Activated T-cell treated with anti-CD3 and anti-CD28 coated beads, Interleukin-2, amount 50 U/mL, for 24 hours (primary cell): ENCODE results near the gene VEPH1.

Source experiments
- DNase-seq: peaks from one replicate; pipeline ENCODE4 v3.0.0-alpha.2; 2020
- H3K27ac Mint-ChIP-seq: 2 replicates; pipeline ENCODE4 v1.8.0; 2020; ENCODE audit warnings: mild to moderate bottlenecking, mixed read lengths
- H3K27me3 Mint-ChIP-seq: 2 replicates; pipeline ENCODE4 v1.8.0; 2020; ENCODE audit warnings: mixed read lengths
- H3K36me3 Mint-ChIP-seq: 2 replicates; pipeline ENCODE4 v1.8.0; 2020; ENCODE audit warnings: low read depth, mixed read lengths
- H3K4me1 Mint-ChIP-seq: 2 replicates; pipeline ENCODE4 v1.8.0; 2020; ENCODE audit warnings: low read depth, mixed read lengths
- H3K4me3 Mint-ChIP-seq: 2 replicates; pipeline ENCODE4 v1.8.0; 2020; ENCODE audit warnings: mild to moderate bottlenecking, moderate library complexity, mixed read lengths
- H3K9me3 Mint-ChIP-seq: 2 replicates; pipeline ENCODE4 v1.8.0; 2020; ENCODE audit warnings: mixed read lengths

Gene VEPH1

DNA sequence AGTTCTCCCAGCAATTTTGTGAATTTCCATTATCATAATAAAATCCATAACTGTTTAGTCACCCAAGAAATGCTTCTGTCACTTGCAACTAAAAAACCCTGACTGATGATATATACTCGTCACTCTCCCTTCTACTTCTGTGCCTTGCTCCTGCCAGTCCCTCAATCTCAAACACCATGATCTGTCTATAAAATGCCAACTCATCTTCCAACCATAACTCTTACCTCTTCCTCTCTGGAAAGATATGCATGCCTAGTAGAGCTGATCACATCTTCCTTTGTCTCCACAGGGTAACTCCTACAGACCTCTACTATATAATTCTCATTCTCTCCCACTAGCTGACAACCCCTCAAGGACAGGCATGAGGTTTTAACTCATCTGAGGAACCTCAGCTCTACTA is 5.2 kb upstream of the VEPH1 start:
- no peaks in the 10 kb centered on the region for H3K36me3 Mint-ChIP-seq
- H3K27me3 Mint-ChIP-seq, result peaks cover 10% of the 10 kb centered on the region
- H3K4me1 Mint-ChIP-seq, result no peaks in the 10 kb centered on the region
- H3K27ac Mint-ChIP-seq, result no peak overlapping the region
- no peak overlapping the region for H3K4me3 Mint-ChIP-seq
- DNase-seq, result no peak
- peaks cover 3% of the 10 kb centered on the region for H3K9me3 Mint-ChIP-seq

DNA sequence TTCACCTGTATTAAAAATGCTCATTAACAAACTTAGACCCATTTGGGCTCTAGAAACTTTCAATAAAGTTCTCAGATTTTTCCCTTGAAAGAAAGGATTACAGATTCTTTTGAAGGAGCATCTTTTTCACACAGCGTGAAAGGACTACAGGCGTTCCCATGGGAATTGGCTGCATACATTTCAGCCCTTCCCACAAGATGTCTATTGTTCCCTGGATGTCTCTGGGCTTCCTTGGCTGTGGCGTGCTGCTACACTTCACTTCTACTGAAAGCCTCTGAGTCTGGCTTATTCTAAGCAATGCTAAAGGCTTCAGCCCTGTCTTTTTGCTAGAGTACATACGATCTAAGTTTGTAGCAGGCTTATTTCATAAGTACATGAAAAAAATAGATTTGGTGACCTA is 1.4 kb downstream of the VEPH1 start:
- H3K4me1 Mint-ChIP-seq, result peaks cover 11% of the 10 kb centered on the region
- no peak for DNase-seq
- H3K4me3 Mint-ChIP-seq, result no peak overlapping the region
- no peaks in the 10 kb centered on the region for H3K36me3 Mint-ChIP-seq
- peaks cover 50% of the 10 kb centered on the region for H3K27me3 Mint-ChIP-seq
- H3K9me3 Mint-ChIP-seq, result peaks cover 3% of the 10 kb centered on the region
- H3K27ac Mint-ChIP-seq, result no peak overlapping the region

DNA sequence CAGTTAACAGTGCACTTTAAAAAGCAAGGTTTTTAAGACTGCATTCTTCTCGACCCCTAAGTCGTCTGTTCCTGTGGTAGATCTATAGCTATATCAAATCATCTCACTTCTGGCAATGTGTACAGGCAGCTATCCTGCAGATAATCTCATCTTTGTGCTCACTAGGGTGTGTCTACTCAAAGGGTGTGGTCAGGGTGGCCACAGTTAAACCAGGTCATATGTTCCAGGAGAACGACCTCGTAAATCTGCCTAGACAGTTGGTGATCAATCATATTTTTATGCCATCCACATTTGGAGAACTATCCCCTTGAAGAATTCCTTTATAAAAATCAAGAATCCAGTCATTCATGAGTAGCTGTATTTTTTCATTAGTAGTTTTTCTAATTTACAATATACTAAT is 3.0 kb downstream of the VEPH1 start:
- peaks cover 11% of the 10 kb centered on the region for H3K4me1 Mint-ChIP-seq
- H3K27ac Mint-ChIP-seq, result no peak overlapping the region
- no peaks in the 10 kb centered on the region for H3K36me3 Mint-ChIP-seq
- H3K27me3 Mint-ChIP-seq, result peaks cover 47% of the 10 kb centered on the region
- DNase-seq, result no peak
- no peak overlapping the region for H3K4me3 Mint-ChIP-seq
- H3K9me3 Mint-ChIP-seq, result no peaks in the 10 kb centered on the region

DNA sequence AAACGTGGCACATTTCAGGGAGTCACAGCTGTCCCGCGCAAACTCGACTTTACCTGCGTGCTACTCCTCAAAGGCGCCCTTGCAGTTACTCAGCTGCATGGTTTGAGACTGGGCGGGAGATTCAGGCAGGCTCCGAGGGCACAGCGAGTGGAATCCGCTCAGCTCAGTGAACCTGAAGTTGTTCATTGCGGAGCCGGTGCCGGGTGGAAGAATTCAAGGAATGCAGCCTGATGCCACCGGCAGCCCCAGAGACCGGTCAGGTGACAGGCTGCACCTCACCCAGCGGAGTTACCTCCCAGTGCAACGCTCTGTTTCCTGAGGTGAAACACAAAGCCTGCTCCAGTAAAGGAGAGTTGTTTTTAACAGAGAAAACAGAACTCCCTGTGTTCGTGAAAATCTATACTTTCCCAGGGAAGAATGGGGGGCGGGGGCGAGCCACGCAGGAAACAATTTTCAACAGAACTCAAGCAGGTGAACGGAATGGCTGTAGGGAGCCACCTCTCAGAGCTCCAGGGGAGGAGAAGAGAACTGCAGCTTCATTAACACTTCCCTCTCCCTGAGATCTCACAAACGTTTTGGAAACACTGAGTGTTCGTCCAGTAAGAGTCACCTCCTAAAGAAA is 3.8 kb downstream of the VEPH1 start:
- Mint-ChIP-seq H3K27me3 (peaks cover 49% of the 10 kb centered on the region), H3K36me3 (no peaks in the 10 kb centered on the region), H3K4me3 (no peak overlapping the region), H3K9me3 (no peaks in the 10 kb centered on the region), H3K4me1 (peaks cover 11% of the 10 kb centered on the region), H3K27ac (no peak overlapping the region)
- no peak for DNase-seq

DNA sequence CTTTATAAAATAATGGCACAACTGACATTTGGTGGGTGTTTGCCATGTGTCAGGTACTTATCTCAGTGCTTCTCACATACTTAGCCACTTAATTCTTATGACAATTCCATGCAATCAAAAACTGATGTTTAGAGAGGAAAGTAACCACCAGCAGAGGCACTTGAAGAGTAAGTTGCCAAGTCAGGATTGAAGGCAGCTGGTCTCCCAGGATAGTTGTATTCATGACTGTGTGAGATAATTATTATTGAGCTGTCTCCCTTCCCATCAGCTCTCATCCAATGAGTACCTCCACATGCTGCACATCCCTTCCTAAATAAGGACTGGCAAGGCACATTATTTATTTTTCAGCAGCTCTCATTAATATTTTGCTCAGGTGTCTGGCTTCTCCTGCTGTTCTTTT is 4.8 kb downstream of the VEPH1 start:
- Mint-ChIP-seq H3K4me1 (peaks cover 11% of the 10 kb centered on the region), H3K27ac (no peak overlapping the region), H3K9me3 (no peaks in the 10 kb centered on the region), H3K36me3 (no peaks in the 10 kb centered on the region), H3K4me3 (no peak overlapping the region), H3K27me3 (peaks cover 54% of the 10 kb centered on the region)
- DNase-seq, result no peak

DNA sequence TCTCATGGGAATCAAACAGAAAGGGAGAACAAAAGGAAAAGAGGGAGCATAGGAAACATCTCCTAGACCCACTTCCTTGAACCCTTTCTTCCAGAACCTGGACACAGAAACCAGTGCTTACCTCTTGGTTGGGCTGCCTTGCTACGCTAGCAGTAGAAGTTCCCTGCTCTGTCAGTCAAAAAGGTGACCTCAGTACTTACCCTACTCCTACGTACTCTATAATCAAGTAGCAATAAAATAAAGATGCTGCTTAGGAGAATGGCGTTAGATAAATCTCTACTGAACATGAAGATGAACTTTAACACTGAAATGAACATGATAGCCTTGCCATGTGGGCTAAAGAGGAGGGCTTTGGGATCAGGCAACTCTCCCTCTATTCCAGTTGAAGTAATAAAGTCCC is 7.4 kb downstream of the VEPH1 start:
- Mint-ChIP-seq H3K4me3 (no peak overlapping the region), H3K36me3 (no peaks in the 10 kb centered on the region), H3K27ac (no peak overlapping the region), H3K4me1 (peaks cover 11% of the 10 kb centered on the region), H3K9me3 (no peaks in the 10 kb centered on the region), H3K27me3 (peaks cover 45% of the 10 kb centered on the region)
- no peak for DNase-seq

DNA sequence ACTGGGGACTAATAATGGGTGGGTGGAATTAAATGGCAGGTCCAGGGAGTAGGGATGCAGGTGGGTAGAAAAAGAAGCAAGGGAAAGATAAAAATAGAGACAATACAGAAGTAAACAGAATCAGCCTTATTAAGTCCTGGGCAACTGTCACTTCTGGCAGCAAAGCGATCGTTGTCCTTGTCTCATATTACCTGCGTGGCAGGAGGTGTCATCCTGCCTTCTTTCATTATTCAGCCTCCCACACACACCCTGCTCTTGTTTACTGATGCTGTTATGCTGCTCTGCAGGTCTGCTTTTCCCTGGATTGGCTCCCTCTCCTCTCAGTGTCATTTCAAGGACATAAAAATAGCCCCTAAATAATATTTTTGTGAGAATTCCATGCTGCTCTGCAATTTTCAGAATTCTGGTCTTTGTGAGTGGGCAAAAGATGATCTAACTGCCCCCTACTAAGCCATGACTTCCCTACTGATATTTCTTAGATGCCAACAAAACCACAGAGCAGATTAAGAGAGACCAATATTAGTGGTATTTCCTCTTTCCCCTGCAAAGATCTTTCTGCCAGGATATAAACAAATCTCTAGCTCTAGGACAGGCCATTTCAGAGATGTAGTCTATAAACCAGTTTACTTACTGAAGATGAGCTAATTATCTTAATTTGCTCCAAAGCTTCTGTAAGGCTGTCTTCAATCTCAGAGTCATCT is 8.5 kb downstream of the VEPH1 start:
- Mint-ChIP-seq H3K9me3 (no peaks in the 10 kb centered on the region), H3K4me3 (no peak overlapping the region), H3K27me3 (peaks cover 38% of the 10 kb centered on the region), H3K4me1 (peaks cover 6% of the 10 kb centered on the region), H3K27ac (no peak overlapping the region), H3K36me3 (no peaks in the 10 kb centered on the region)
- no peak for DNase-seq

DNA sequence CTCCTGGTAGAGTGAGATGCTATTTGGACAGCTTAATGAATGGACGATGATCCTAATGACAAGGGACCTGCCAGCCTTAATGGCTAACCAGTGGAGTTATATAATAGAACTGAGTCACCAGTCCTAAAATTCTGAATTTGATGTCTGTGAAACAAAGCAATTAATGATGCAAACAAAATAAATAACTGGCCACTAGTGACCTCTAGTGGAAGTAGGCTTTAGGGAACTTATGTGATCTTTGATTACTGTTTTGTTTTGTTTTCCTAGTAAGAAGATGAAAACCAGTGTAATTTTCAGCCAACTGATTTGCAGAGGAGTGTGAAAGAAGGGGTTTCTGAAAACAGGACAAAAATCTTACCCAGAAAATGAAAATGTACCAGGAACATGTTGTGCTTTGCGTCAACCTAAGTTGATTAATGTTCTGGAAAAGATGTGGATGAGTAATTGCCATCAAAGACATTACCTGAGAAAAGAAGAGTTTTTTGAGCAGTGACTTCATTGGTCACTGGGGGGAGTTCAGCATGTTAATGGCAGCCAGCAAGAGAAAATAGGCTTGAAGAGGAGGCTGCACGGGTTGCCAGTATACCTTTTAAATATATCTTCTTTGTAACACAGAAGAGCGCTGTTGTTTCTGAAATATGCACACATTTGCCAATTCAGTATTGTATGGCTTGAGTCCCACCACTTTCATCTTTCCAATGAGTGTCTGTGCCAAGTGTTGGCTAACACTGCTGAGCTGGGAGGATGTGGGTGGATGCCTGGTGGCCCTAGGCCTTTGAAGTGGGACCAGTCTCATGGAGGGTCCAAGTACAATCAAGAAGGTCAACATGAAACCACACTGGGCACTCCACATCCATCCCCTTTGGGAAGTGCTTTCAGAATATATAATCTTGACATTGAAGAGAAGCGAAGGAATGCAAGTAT is 9.3 kb downstream of the VEPH1 start:
- Mint-ChIP-seq H3K4me3 (no peak overlapping the region), H3K36me3 (no peaks in the 10 kb centered on the region), H3K27ac (no peak overlapping the region), H3K4me1 (peaks cover 2% of the 10 kb centered on the region), H3K9me3 (no peaks in the 10 kb centered on the region), H3K27me3 (peaks cover 35% of the 10 kb centered on the region)
- no peak for DNase-seq

DNA sequence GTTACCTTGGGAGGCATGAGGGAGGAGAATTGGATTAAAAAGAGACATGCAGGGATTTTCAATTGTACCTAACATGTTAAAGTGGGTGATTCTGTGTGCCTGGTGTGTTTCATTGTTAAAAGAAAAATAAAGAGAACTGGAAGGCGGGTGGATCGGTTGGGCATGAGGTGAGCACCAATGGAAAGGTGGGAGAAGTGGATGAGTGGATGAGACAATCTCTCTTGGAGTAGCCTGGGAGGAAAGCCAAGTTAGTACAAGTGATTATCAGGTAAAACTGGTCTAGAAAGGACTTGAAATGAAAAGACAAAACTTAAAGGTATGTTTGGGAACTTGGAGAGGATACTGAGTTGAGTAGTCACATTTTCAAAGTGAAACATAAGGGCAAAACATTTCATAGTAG is 12.1 kb downstream of the VEPH1 start:
- Mint-ChIP-seq H3K4me3 (no peak overlapping the region), H3K27ac (no peak overlapping the region), H3K27me3 (peaks cover 16% of the 10 kb centered on the region), H3K9me3 (no peaks in the 10 kb centered on the region), H3K36me3 (no peaks in the 10 kb centered on the region), H3K4me1 (no peaks in the 10 kb centered on the region)
- no peak for DNase-seq

DNA sequence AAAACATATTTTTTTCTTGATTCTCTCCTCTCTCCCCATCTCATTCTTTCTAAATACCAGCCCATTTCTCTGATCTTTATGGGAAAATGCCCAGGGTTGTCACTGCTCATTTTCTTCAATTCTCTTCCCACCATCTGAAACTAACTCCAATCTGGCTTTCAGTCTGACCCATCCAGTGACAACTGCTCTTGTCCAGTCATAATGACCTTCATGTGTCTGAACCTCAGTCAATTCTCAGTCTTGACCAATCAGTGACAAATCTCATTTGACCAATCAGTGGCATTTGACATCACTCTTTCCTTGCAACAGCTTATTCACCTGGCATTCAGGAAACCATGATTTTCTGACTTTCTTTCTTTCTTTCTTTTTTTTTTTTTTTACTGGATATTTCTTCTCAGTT is 15.1 kb downstream of the VEPH1 start:
- no peaks in the 10 kb centered on the region for H3K4me1 Mint-ChIP-seq
- DNase-seq, result no peak
- no peaks in the 10 kb centered on the region for H3K9me3 Mint-ChIP-seq
- no peak overlapping the region for H3K27ac Mint-ChIP-seq
- peaks cover 8% of the 10 kb centered on the region for H3K27me3 Mint-ChIP-seq
- H3K36me3 Mint-ChIP-seq, result no peaks in the 10 kb centered on the region
- no peak overlapping the region for H3K4me3 Mint-ChIP-seq

DNA sequence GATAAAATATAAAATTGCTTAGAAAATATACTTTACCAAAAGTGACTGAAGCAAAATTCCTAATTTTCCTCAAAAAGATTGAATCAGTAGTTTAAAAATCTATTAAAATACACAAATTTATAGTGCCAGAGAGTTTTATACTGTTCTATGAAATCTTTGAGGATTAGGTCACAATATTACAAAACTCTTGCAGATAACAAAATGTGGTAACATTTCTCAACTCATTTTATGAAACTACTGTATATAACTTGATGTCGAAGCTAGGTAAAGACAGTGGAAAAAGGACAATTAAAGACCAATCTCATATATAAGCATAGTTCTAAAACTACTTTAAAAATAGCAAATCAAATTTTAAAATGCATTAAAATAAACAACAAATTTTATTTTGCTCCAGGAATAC is 15.9 kb downstream of the VEPH1 start:
- Mint-ChIP-seq H3K36me3 (no peaks in the 10 kb centered on the region), H3K9me3 (peaks cover 2% of the 10 kb centered on the region), H3K27ac (no peak overlapping the region), H3K4me1 (no peaks in the 10 kb centered on the region), H3K27me3 (peaks cover 16% of the 10 kb centered on the region), H3K4me3 (no peak overlapping the region)
- no peak for DNase-seq

DNA sequence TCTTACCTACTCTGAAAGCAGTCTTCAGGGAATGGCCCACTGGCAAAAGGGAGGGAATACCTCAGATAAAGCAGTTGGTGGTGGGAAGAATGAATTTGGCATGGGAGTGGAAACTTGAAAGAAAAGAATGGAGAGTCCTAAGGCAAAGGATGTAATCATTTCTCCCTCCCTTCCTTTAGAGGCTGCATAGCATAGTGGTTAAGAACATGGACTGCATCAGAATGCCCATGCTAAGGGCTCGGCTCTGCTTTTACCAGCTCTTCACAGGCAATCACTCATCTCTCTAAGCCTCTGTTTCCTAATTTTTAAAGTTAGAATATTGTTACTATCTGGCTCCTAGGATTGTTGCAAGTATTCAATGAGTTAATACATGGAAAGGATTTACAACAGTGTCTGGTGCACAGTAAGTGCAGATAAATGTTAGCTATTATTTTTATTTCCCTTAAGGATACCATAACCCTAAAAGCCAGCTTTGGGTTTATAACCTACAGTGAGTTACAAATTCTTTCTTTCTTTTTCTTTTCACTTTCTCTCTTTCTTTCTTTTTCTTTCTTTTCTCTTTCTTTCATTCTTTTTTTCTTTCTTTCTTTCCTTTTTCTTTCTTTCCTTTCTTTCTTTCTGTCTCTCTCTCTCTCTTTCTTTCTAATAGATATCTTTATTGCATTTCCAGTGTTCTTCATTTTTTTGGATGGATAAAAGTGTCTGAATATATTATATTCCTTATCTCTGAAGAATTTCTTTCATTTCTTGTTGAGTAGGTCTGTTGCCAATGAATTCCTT is 23.6 kb downstream of the VEPH1 start:
- peaks cover 22% of the 10 kb centered on the region for H3K27me3 Mint-ChIP-seq
- H3K4me1 Mint-ChIP-seq, result no peaks in the 10 kb centered on the region
- peaks cover 2% of the 10 kb centered on the region for H3K9me3 Mint-ChIP-seq
- no peaks in the 10 kb centered on the region for H3K36me3 Mint-ChIP-seq
- no peak for DNase-seq
- no peak overlapping the region for H3K4me3 Mint-ChIP-seq
- no peak overlapping the region for H3K27ac Mint-ChIP-seq

DNA sequence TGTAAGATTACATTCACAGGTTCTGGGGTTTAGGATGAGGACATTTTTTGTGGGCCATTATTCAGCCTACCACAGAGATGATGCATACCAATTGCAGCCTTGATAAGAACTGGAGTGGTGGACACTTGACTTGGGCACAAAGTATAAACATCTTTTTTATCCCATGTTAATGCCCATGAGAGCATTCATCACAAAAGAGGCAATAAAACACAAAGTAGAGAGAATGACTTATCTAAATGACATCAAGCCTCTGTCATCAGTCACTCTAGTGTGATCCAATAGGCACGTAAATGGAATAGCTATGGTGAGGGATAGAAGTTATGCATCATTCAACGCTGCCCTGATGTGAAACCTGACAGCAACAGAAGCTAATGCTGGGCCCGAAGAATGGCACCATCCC is 25.8 kb downstream of the VEPH1 start:
- no peak overlapping the region for H3K4me3 Mint-ChIP-seq
- peaks cover under 1% of the 10 kb centered on the region for H3K9me3 Mint-ChIP-seq
- H3K27ac Mint-ChIP-seq, result no peak overlapping the region
- DNase-seq, result no peak
- H3K4me1 Mint-ChIP-seq, result no peaks in the 10 kb centered on the region
- no peaks in the 10 kb centered on the region for H3K36me3 Mint-ChIP-seq
- peaks cover 12% of the 10 kb centered on the region for H3K27me3 Mint-ChIP-seq

DNA sequence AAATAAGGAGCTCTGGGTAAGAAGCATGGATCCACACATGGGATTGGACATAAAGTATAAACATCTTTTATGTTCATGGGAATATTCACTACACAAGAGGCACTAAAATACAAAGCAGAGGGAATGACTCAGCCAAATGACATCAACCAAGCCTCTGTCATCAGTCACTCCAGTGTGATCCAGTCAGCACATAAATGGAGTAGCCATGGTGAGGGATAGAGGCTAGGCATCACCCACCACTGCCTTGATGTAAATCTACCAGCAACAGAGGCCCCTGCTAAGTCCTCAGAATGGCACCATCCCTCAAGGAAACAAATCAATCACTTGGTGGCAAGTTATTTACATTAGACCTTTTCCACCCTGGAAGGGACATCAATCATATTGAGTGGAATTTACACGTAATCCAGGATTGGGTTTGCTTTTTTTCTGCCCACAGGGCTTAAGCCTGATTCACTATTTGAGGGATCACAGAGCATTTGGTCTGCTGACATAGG is 27.2 kb downstream of the VEPH1 start:
- H3K4me1 Mint-ChIP-seq, result no peaks in the 10 kb centered on the region
- no peak overlapping the region for H3K27ac Mint-ChIP-seq
- no peak for DNase-seq
- no peaks in the 10 kb centered on the region for H3K9me3 Mint-ChIP-seq
- no peak overlapping the region for H3K4me3 Mint-ChIP-seq
- H3K27me3 Mint-ChIP-seq, result peaks cover 2% of the 10 kb centered on the region
- H3K36me3 Mint-ChIP-seq, result no peaks in the 10 kb centered on the region
